Activated CD8-positive, alpha-beta memory T cell treated with anti-CD3 and anti-CD28 coated beads for 4 hours (primary cell): ENCODE measurements around the gene CLEC3B.
"Not testable (repeated sequence)": the region's sequence is repeated elsewhere in the genome, so short reads cannot be mapped to it uniquely, and the experiment has no call there.

Source experiments
- DNase-seq, 2 donors: peaks; one replicate each; pipeline ENCODE4 v3.0.0-alpha.2; 2020; ENCODE audit warnings: low read depth in 2 of 2

Gene CLEC3B

DNA sequence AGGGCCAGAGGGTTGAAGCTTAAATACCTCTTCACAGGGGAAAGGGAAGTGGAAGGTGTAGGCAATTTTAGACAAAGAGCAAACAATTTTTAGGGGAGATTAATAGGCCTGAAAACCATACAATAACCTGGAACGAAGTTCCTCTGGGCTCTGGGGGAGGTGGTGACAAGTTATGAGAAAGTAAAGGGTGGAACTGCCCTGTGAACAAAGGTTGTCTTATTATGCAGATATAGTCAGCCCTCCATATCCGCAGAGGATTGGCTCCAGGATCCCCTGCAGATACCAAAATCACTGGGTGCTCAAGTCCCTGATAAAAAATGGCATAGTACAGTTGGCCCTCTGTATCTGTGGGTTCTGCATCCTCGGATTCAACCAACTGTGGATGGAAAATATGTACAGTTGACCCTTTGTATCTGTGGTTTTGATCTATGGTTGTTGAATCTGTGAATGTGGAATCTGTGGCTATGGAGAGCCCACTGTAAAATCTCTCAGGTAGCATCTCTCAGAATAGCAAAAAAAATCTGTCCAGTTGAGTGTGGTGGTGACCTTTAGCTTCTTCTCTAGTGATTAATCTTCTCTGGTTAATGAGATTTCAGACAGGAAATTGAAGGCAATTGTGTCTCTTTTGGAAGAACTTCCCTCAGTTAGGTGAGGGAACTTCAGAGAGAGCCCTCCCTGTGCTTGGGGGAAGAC is 40.2 kb downstream of the CLEC3B start:
- DNase-seq, result no peak

DNA sequence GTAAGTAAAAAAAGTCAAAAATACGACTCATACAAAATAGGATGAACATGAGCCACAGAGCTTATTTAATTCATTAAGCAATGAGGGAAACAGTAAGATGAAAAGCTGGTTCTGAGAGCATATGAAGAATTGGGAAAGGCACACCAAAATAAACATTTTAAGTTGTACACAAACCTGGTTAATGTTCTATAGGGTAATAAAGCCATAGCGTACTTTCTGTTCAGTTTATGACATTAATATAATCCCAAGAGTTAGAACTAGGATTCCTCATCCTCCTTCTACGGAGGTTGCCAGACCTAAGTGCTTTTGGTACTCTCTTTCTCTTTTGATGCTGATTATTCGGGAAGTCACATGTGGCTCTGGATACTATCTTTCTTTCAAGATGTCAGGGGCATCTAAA is 41.4 kb downstream of the CLEC3B start:
- DNase-seq, result no peak

DNA sequence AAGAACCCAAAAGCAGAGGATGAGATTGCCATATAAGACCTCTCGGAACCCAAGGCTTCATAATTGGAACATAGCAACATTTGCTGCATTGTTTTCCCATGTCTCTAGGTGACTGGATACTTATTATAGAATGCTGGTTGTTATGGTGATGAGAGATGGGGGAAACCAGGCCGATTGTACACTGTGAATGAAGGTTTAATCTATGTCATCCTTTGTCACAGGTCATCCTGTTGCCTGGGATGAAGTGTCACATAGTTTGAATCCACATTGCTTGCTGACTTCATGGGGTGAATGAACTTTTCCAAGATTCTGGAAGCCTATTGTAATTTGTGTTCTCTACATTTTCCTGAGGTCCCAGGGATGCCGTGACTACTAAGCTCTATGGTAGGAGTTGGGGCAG is 41.8 kb downstream of the CLEC3B start:
- DNase-seq, result no peak

DNA sequence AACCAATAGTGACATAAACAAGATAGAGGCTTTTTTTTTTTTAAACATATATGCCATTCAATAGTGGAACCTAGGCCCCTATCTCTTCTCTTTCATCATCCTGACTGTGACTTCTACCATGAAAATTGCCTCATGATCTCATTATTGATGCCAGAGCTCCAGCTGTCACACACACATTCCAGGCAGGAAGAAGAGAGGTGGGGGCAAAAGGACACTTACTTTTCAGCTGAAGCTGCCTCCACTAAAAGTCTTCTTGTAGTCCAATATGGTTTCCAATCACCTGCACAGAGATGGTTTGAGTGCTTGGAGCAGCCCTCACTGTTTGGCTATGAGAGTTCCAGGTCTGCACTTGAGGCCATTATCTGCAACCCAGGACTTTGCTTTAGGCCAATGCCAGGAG is 45.0 kb downstream of the CLEC3B start:
- DNase-seq, result no peak

DNA sequence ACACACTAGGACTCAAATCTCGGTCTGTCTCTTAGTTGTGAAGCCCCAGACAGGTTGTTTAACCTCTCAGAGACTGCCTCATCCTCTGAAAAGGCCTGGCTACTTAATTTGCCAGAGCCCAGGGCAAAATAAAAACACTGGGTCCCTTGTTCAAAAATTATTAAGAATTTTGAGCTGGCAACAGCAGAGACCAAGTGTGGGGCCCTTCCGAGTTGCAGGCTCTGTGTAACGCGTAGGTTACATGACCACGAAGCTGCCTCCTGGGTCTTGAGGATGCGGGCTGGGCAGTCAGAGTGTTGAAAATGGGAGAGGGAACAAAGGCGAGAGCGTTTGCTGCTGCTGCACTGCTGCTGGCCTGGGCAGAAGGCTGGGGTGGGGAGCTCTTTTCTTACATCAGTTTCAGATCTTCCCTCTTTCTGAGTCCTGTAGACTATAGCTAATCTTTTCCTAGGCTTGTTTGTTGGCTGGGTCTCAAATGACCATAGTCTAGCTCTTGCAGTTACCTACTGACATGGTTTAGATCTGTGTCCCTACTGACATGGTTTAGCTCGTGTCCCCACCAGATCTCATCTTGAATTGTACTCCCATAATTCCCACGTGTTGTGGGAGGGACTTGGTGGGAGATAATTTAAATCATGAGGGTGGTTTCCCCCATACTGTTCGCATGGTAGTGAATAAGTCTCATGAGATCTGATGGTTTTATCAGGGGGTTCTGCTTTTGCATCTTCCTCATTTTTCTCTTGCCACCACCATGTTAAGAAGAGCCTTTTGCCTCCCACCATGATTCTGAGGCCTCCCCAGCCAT is 49.9 kb downstream of the CLEC3B start:
- no peak for DNase-seq

DNA sequence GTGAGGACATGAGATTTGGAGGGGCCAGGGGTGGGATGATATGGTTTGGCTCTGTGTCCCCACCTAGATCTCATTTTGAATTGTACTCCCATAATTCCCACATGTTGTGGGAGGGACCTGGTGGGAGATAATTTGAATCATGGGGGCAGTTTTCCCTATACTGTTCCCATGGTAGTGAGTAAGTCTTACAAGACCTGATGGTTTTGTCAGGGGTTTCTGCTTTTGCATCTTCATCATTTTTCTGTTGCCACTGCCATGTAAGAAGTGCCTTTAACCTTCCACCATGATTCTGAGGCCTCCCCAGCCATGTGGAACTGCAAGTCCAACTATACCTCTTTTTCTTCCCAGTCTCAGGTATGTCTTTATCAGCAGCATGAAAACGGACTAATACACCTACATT is 52.2 kb downstream of the CLEC3B start:
- DNase-seq, result not testable (repeated sequence)

DNA sequence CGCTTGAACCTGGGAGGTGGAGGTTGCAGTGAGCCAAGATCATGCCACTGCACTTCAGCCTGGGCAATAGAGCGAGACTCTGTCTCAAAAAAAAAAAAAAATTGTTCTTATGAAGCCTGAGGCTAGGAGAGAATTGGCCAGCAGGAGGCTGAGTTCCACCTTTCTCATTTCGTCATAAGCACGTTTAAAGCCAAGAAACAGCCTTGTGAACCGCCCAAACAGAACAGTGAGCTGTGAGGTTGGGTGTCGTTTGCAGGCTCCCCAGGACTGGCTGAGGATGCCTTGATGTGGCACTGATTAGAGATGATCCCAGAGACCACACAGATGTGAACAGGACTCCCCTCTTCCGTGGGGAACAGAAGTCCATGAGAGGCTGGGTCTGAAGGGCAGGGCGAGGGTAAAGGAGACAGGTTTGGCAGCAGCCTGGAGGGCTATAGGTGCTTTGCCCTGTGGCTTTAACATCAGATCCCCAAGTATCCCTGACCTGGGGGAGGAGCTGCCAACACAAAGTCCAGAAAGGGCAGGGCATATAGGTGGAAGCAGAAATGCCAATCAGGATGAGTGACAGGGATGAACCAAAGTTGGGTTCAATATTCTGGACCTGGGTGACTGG is 52.9 kb downstream of the CLEC3B start:
- no peak for DNase-seq

DNA sequence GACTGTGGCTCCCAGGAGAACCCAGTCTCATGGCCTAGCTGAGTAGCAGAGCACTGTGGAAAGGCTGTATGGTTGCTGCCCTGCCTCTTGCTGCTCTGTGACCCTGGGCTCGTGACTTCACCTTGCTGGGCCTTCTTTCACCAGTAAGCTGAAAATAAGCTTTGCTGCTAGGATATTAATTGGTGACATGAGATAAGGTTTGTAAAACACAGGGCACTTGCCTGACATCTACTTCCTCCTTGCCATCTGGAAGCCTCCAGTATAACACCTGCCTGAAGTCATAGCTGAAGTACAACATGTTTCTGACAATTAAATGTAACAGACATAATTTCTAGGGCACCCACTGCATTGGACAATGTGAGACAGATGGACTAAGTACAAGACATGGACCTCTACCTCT is 53.6 kb downstream of the CLEC3B start:
- no peak for DNase-seq

DNA sequence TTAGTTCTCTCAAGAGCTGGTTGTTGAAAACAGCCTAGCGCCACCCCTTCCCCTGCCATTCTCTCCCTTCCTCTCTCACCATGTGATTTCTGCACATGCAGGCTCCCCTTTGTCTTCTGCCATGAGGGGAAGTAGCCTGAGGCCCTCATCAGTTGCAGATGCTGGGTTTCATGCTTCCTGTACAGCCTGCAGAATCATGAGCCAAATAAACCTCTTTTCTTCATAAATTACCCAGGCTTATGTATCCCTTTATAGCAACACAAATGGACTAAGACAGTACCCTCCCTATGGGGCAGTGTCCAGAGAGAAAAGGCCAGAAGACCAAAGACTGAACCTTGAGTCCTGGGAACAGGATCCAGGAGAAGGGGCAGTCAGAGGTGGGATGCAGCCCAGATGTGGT is 54.7 kb downstream of the CLEC3B start:
- DNase-seq, result no peak

DNA sequence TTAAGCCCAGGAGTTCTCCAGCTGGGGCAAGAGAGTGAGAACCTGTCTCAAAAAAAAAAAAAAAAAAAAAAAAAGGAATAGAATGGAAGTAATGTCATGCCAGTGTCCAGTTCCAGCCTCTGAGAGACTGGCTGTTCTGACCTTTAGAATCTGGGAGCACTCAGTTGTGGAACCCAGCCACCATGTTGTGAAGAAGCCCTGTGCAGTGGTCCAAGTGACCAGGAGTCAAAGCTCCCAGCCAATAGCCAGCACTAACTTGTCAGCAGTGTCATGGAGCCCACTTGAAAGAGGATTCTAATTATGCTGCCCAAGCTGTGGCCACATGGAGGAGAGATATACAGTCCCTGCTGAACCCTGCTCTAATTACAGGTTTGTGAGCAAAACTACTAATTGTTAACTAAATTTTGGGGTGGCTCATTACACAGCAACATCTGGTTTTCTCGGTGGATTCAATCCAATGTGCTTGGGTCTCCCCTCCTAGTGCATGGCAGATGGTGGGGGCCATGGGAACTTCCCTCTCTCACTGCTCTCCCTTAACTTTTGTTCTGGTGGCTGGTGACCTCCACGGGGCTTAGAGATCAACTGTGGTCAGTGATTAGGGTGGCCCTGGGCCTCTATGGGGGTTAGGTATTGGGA is 55.5 kb downstream of the CLEC3B start:
- DNase-seq, result no peak

DNA sequence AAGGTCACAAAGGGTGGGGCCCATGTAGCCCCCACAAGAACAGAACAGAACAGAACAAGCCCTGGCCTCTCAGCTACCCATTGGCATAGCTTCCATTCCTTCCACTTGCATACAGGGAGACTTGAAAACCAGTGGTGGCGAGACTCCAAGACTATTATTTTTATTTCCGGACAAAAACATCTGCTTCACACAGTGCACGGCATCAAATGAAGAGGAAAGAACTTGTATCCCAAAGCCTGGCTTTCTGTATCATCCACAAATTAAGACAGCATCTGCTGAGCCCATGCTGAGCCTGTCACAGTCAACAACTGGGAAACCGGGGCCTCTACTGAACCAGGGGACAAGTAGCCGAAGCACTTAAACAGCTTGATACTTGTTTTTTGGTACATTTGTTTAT is 56.0 kb downstream of the CLEC3B start:
- DNase-seq, result no peak

DNA sequence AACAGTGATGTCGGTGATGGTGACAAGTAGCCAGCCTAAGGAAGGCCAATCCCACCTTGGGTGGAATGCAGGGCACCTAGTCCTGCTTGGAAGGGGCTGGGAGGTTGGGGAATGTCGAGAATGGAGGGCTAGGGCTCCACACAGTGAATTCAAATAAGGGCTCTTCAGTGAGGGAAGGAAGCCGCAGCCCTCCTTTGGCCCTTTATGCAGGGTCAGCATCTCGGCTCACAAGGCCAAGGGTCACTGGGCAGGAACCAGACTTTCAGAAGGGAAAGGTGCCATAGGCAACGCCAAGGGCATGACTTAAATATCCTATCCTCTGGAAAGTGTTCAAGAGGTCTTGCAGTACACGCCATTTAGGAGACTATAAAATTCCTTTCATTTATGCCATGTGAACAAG is 56.9 kb downstream of the CLEC3B start:
- no peak for DNase-seq

DNA sequence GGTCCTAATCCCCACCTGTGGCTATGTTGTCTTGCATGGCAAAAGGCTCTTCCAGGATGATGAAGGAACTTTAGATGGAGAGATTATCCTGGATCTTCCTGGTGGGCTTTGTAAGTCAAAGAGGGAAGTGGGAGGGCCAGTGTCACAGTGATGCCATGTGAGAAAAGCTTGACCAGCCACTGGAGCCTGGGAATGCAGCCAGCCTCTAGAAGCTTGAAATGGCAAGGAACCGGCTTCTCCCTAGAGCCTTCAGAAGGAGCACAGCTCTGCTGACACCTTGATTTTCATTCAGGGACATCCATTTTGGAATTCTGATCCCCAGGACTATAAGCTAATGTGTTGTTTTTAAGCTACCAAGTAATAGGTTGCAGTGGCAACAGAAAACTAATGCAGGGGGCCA is 58.3 kb downstream of the CLEC3B start:
- DNase-seq, result no peak

DNA sequence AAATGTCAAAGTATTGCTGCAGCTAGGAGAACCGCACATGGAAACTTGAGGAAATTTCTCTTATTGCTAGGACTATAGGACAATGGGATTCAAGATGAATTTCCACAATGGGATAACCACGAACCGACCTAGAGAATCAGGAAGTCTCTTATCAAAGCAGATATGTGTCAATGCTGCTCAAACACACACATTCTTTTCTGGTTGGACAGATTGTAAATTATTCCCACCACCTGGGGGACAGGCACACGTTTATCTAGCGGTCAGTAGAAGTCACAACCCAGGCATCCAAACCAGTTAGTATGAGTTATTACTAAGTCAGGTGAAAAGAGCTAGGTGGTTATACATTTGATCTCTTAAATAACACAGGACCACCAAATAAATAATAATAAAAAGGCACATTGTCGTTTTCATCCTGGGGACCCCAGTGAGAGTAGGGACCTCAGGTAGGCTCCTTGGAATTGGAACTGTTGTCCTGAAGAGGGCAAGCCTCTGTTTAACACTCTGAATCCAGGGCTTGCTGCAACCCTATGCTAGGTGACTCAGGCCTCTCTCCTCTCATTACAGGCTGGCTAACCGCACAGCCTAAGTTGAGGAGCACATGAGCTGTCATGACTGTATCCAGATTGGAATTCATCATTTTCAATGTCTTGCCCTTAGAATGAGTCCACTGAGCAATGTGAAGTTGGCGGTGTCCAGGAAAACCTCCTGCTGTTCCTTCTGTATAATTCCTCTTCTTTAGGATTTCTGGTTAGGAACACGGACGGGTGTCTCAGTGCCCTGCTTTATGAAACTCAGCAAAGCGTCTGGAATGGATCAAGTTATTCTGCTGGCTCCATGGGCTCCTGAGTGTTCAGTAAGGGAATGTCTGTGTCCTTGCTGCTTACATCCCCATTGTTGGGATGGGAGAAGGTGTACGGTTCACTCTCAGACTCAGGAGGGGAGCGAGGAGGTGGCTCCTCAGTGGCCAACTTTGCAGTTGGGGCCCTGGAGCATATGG is 59.0 kb downstream of the CLEC3B start:
- DNase-seq, result no peak
